DND-41 (cell line): ENCODE results near the gene HEPN1.

Experiments used
- ATAC-seq: fragments of 200-7000 bp; cut with Tn5 transposase; 3 replicates; pipeline ENCODE4 v1.9.1; 2021; ENCODE audit warnings: low read depth; ENCODE audit not compliant: insufficient read depth
- DNase-seq: peaks from one replicate; pipeline ENCODE4 v3.0.0-alpha.2; 2020
- H2AFZ ChIP-seq: 2 replicates; pipeline ENCODE4 v1.6.0; 2012; ENCODE audit warnings: low read depth, low read length
- H3K27ac ChIP-seq: 2 replicates; pipeline ENCODE4 v1.5.1; 2012; ENCODE audit warnings: low read length, inconsistent platforms
- H3K27me3 ChIP-seq: fragments of 200-600 bp; sonication (generic); 2 replicates; pipeline ENCODE4 v1.6.0; 2012; ENCODE audit warnings: low read length, mild to moderate bottlenecking, inconsistent platforms; ENCODE audit not compliant: insufficient read depth, poor library complexity
- H3K36me3 ChIP-seq: 2 replicates; pipeline ENCODE4 v1.5.1; 2012; ENCODE audit warnings: low read length, inconsistent platforms; ENCODE audit not compliant: insufficient read depth
- H3K4me1 ChIP-seq: 2 replicates; pipeline ENCODE4 v1.5.1; 2012; ENCODE audit warnings: mild to moderate bottlenecking, low read length; ENCODE audit not compliant: insufficient read depth
- H3K4me2 ChIP-seq: 2 replicates; pipeline ENCODE4 v1.6.0; 2012; ENCODE audit warnings: mild to moderate bottlenecking, moderate library complexity, low read length, inconsistent platforms; ENCODE audit not compliant: insufficient read depth
- H3K4me3 ChIP-seq, 2 experiments: fragments of 200-600 bp in 1 of 2; shearing (Covaris generic) in 1 of 2; 2 replicates each; pipeline ENCODE4 v1.5.1; 2012 to 2016; ENCODE audit warnings: inconsistent platforms in 2 of 2, low read length in 2 of 2, mild to moderate bottlenecking in 2 of 2, low read depth in 1 of 2, moderate library complexity in 1 of 2
- H3K79me2 ChIP-seq: 2 replicates; pipeline ENCODE4 v1.6.0; 2012; ENCODE audit warnings: low read length, inconsistent platforms; ENCODE audit not compliant: insufficient read depth
- H3K9ac ChIP-seq: 2 replicates; pipeline ENCODE4 v1.6.0; 2012; ENCODE audit warnings: low read depth, mild to moderate bottlenecking, inconsistent platforms, low read length, moderate library complexity
- H3K9me3 ChIP-seq: 2 replicates; pipeline ENCODE4 v1.5.1; 2012; ENCODE audit warnings: low read length, moderate library complexity, mild to moderate bottlenecking, inconsistent platforms; ENCODE audit not compliant: insufficient read depth, severe bottlenecking
- H4K20me1 ChIP-seq: 2 replicates; pipeline ENCODE4 v1.6.0; 2012; ENCODE audit warnings: low read length; ENCODE audit not compliant: insufficient read depth
- CTCF ChIP-seq: IDR thresholded peaks from 2 replicates; pipeline ENCODE4 v1.5.1; 2012; ENCODE audit warnings: borderline replicate concordance, low read length, moderate library complexity, mild to moderate bottlenecking; ENCODE audit not compliant: poor library complexity, severe bottlenecking; ENCODE audit errors: extremely low read depth
- EZH2 ChIP-seq: IDR thresholded peaks from 3 replicates; pipeline ENCODE4 v1.6.1; 2012; ENCODE audit warnings: borderline replicate concordance, low read depth, mild to moderate bottlenecking, moderate library complexity, low read length, inconsistent platforms; ENCODE audit not compliant: severe bottlenecking

Gene HEPN1

DNA sequence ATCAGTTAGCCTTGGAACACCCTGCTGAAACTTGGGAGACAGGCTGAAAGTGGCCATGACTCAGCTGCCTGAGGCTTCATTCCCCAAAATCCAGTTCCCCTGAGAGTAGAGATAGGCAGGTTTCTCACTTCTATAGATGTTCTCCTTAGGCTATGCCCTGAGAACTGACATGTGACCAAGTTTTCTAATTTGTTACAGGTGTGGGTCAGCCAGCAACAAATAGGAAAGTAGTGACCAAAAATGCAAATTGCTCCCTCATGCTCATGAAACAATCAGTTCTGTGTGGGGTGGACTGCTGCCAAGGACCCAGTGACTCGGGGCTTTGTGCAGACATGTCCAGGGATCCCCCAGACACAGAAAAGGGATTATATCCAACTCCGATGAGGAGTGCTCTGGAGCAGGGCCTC, 27.7 kb downstream of the HEPN1 start:
- no peak overlapping the region for H3K27ac ChIP-seq
- H3K9ac ChIP-seq = no peak overlapping the region
- no peak overlapping the region for H3K4me3 ChIP-seq
- no peaks in the 10 kb centered on the region for H3K79me2 ChIP-seq
- H3K36me3 ChIP-seq = no peaks in the 10 kb centered on the region
- DNase-seq = no peak
- no peak overlapping the region for H3K4me2 ChIP-seq
- TF ChIP-seq EZH2 = no peak
- no peak for TF ChIP-seq CTCF
- H4K20me1 ChIP-seq = no peaks in the 10 kb centered on the region
- H3K27me3 ChIP-seq = no peaks in the 10 kb centered on the region
- ATAC-seq = no peak
- no peaks in the 10 kb centered on the region for H3K9me3 ChIP-seq
- no peak overlapping the region for H2AFZ ChIP-seq
- peaks cover 33% of the 10 kb centered on the region for H3K4me1 ChIP-seq

DNA sequence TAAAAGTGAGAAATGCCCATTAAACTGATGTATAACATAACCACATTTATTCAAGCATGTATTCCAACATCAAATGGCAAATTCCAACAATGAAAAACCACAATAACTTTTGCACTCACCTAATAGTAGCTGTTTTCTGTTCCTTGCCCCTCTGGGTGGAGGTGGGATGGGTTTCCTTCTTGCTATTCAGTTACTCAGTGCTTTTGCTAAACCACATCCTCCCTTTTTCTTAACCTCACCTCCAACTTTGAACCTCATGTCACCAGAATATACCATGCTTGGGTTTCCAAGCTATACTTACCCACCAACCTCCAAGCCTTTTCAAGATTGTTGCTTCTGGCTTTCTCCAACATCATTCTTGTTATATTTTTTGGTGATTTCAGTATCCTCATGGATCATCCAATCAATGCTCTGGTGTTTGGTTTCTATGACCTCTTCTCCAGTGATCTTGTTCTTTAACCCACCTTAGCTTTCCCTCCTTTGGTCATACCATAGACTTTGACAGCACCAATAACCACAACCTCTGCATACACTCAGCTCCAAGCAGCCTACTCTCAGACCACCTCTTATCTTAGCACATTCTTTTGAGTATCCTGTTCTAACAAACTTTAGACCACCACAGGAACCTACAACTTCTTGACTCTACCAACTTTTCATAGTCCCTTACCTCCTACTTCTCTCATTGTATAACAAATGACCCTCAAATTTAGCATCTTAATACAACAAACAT, 31.7 kb downstream of the HEPN1 start:
- Histone ChIP-seq H3K27me3 (no peaks in the 10 kb centered on the region), H3K4me1 (peaks cover 57% of the 10 kb centered on the region), H3K4me3 (no peak overlapping the region), H3K4me2 (peak overlapping the region; percentile 38), H3K27ac (peak overlapping the region; percentile 81), H2AFZ (peak overlapping the region; percentile 45), H3K9me3 (no peaks in the 10 kb centered on the region), H4K20me1 (no peaks in the 10 kb centered on the region), H3K36me3 (no peaks in the 10 kb centered on the region), H3K79me2 (peaks cover 4% of the 10 kb centered on the region), H3K9ac (peak overlapping the region; percentile 2; the same call in 1 of the 2 replicates)
- ATAC-seq = peak; percentile 73
- TF ChIP-seq CTCF (no peak), EZH2 (no peak)
- peak; percentile 75 for DNase-seq

DNA sequence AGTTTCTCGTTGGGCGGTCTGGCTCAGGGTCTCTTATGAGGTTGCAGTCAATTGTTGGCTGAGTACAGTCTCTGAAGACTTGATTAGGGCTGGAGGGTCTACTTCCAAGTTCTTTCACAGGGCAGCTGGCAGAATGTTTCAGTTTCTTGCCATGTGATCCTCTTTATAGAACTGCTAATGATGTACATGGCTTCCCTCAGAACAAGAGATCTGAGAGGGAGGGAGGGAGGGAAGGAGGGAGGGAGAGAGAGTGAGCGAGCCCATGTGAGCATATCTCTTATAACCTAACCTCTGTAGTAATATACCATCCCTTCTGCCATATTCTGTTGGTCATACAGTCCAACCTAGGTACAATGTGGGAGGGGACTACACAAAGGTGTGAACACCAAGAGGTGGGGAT, 32.3 kb downstream of the HEPN1 start:
- peak; percentile 17 for DNase-seq
- peak overlapping the region; percentile 45 for H2AFZ ChIP-seq
- H3K9ac ChIP-seq = peak overlapping the region; percentile 2; the same call in 1 of the 2 replicates
- no peaks in the 10 kb centered on the region for H3K9me3 ChIP-seq
- H3K4me1 ChIP-seq = peaks cover 59% of the 10 kb centered on the region
- H3K27me3 ChIP-seq = no peaks in the 10 kb centered on the region
- H3K4me2 ChIP-seq = peak overlapping the region; percentile 38
- no peaks in the 10 kb centered on the region for H4K20me1 ChIP-seq
- H3K4me3 ChIP-seq = no peak overlapping the region
- peaks cover 4% of the 10 kb centered on the region for H3K79me2 ChIP-seq
- H3K36me3 ChIP-seq = no peaks in the 10 kb centered on the region
- TF ChIP-seq CTCF (no peak), EZH2 (no peak)
- ATAC-seq = no peak
- peak overlapping the region; percentile 81 for H3K27ac ChIP-seq
